Neuron (in vitro differentiated cells): ENCODE results near the gene BFAR.
A peak's percentile ranks its signal among the peaks of the same experiment; 100 is the strongest.

ENCODE experiments used
- H2AFZ ChIP-seq: one replicate; pipeline ENCODE4 v1.6.1; 2013; ENCODE audit warnings: low read depth, mild to moderate bottlenecking, inconsistent platforms, low read length, moderate library complexity
- H3K27me3 ChIP-seq: one replicate; pipeline ENCODE4 v1.6.1; 2013; ENCODE audit warnings: low read length; ENCODE audit not compliant: insufficient read depth
- H3K36me3 ChIP-seq: one replicate; pipeline ENCODE4 v1.6.1; 2013; ENCODE audit warnings: low read length; ENCODE audit not compliant: insufficient read depth
- H3K4me1 ChIP-seq: one replicate; pipeline ENCODE4 v1.6.1; 2013; ENCODE audit warnings: low read length; ENCODE audit not compliant: insufficient read depth
- H3K4me3 ChIP-seq: 2 replicates; pipeline ENCODE4 v1.5.1; 2013; ENCODE audit warnings: mild to moderate bottlenecking, low read length, moderate library complexity
- H3K9me3 ChIP-seq: one replicate; pipeline ENCODE4 v1.6.1; 2013; ENCODE audit warnings: low read length

Gene BFAR, protein sequence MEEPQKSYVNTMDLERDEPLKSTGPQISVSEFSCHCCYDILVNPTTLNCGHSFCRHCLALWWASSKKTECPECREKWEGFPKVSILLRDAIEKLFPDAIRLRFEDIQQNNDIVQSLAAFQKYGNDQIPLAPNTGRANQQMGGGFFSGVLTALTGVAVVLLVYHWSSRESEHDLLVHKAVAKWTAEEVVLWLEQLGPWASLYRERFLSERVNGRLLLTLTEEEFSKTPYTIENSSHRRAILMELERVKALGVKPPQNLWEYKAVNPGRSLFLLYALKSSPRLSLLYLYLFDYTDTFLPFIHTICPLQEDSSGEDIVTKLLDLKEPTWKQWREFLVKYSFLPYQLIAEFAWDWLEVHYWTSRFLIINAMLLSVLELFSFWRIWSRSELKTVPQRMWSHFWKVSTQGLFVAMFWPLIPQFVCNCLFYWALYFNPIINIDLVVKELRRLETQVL

DNA sequence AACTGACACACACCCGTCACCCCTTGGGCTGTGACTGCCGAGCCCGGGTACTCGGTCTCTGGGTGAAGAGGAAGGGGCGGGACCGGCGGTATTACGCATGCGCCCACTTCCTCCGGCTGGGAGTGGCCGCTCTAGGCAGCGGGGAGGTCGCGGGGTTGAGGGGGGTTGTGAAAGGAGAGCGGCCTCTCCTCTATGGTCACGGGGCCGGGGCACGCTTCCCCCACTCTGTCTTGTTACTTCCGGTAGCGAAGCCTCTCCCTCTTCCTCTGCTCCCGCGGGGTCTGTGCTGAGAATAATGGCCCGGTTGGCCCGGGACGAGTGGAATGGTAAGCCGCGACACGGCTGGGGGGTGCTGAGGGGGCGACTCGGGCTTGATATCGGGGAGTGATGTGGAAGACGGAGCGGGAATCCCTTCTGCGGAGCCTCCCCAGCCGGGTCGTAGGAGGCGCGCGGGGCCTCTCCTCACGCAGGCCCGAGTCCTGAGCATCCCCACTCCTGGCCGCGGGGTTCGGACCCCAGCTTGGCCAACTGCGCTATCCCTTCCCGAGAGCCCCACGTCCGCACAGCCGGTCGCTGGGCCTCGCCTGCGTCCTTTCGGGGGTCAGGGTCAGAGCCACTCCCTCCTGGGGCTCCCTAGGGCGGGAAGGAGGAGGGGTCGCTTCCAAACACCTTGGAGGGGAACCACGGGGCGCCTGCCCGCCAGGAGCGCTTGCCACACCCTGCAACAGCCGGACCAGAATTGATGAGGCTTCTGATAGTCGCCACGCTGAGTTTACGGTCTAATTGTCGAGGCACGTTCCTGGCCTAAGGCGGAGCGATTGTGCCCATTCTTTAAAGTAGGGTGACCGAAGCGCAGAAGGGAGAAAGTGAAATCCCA, at the start of gene BFAR:
Gene BFAR, plus strand, starts transcription at position 259 of the 877 bp plus-strand sequence. CDS start 11,396 bp downstream, outside the sequence.
- Histone ChIP-seq H3K4me1 (peaks cover 26% of the 10 kb centered on the region), H3K36me3 (peaks cover 4% of the 10 kb centered on the region), H2AFZ (peak within 1 kb of the TSS; percentile 6), H3K4me3 (peak within 1 kb of the TSS; percentile 76), H3K27me3 (no peaks in the 10 kb centered on the region), H3K9me3 (no peaks in the 10 kb centered on the region)

DNA sequence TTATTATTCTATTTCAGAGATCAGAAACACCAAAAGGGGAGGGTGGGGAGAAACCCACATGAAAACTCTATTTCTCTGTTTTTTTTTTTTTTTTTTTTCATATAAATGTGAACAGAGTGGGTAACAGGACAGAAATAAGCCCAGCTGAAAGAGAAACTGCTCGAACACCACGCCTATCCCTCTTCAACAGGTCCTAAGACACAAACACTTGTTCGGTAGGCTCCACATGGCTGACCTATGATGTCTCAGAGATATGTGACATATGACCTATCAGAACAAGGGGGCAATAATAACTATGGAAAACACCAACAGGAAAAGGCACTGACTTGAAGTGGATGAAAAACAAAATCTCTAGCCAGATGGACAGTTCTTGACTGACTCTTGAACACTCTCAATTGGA, 47.5 kb upstream of the BFAR start:
- no peak overlapping the region for H3K4me3 ChIP-seq
- peaks cover 60% of the 10 kb centered on the region for H3K36me3 ChIP-seq
- no peaks in the 10 kb centered on the region for H3K4me1 ChIP-seq

DNA sequence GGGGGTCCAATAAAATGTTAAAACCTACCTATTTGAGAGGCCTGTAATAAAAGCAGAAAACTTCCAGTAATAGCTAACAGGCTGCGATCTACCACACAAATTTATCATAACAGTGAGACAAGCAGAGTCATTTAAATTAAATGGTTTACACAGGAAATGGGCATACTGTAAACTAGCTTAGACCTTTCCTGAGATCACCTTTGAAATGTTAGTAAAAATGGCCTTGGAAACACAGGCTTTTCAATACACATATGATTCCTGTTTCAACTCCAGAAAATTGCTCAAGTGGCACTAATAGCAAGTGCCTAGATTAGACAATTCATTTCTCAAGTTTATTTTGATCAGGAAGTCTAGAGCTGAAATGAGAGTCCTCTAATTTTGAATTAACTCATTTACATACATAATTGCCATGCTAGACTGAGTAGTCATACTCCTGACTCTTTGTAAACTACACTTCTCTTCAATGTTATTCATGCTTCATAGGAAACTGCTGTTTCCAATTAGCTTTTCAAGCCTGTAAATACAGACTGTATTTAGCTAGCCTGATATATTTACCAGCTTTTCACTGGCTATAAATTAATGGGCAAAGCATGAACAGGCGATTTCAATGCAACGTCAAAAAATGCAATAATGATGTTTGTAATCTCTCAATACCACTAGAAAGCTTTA, 46.0 kb upstream of the BFAR start:
- Histone ChIP-seq H3K36me3 (peaks cover 53% of the 10 kb centered on the region), H3K9me3 (no peaks in the 10 kb centered on the region), H2AFZ (no peak overlapping the region), H3K27me3 (no peaks in the 10 kb centered on the region), H3K4me1 (no peaks in the 10 kb centered on the region), H3K4me3 (no peak overlapping the region)

More for the DNA sequence above, 47.5 kb upstream of the BFAR start:
- H3K9me3 ChIP-seq = no peaks in the 10 kb centered on the region
- H2AFZ ChIP-seq = no peak overlapping the region
- H3K27me3 ChIP-seq = no peaks in the 10 kb centered on the region

- no peaks in the 10 kb centered on the region for H3K4me1 ChIP-seq
- H3K4me3 ChIP-seq = no peak overlapping the region
- peaks cover 51% of the 10 kb centered on the region for H3K36me3 ChIP-seq
- H3K9me3 ChIP-seq = peaks cover 2% of the 10 kb centered on the region
- H3K27me3 ChIP-seq = no peaks in the 10 kb centered on the region
- H2AFZ ChIP-seq = no peak overlapping the region
These were observed 32.6 kb upstream of the BFAR start for GRCh38 chr16:14600164-14600563.

GRCh38 chr16:14602443-14602963, 30.2 kb upstream of the BFAR start:
- H3K4me1 ChIP-seq = no peaks in the 10 kb centered on the region
- peaks cover 2% of the 10 kb centered on the region for H3K9me3 ChIP-seq
- no peak overlapping the region for H2AFZ ChIP-seq
- no peak overlapping the region for H3K4me3 ChIP-seq
- H3K27me3 ChIP-seq = no peaks in the 10 kb centered on the region
- H3K36me3 ChIP-seq = peaks cover 57% of the 10 kb centered on the region

DNA sequence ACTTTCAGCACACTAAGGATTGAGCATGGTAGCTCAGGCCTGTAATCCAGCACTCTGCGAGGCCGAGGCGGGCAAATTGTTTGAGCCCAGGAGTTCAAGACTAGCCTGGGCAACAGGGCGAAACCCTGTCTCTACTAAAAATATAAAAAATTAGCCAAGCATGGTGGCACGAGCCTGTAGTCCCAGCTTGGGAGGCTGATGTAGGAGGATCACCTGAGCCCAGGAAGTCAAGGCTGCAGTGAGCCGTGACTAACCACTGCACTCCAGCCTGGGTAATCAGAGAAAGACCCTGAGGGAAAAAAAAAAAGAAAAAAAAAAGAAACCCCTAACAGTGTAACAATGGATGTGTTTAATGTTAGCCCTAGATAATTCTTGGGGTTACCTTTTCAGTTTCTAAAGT, 26.6 kb upstream of the BFAR start:
- H3K27me3 ChIP-seq = no peaks in the 10 kb centered on the region
- no peak overlapping the region for H2AFZ ChIP-seq
- H3K4me3 ChIP-seq = no peak overlapping the region
- peaks cover 68% of the 10 kb centered on the region for H3K36me3 ChIP-seq
- H3K9me3 ChIP-seq = no peaks in the 10 kb centered on the region
- H3K4me1 ChIP-seq = peaks cover 17% of the 10 kb centered on the region

DNA sequence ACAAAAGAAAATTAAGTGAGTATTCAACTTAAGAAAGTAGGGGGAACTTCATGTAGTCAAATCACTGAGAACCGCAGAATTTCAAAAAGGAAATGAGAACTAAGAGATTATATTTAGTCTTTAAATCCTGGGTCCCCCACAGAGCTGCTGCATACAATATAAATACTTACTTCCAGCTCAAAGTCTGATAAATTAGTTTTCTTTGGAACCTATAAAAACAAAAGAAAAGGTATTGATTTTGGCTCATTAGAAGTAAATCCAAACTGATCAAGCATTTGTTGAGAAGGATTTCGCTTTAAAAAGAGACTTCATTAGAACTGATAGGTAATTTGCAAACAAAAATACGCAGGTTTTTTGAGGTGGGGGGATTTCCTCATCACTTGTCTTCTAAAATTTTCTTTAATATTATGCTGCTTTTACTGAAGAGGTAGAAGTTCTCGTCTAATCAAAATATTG, 24.6 kb upstream of the BFAR start:
- Histone ChIP-seq H2AFZ (no peak overlapping the region), H3K9me3 (no peaks in the 10 kb centered on the region), H3K4me1 (peaks cover 17% of the 10 kb centered on the region), H3K36me3 (peaks cover 66% of the 10 kb centered on the region), H3K4me3 (no peak overlapping the region), H3K27me3 (no peaks in the 10 kb centered on the region)

DNA sequence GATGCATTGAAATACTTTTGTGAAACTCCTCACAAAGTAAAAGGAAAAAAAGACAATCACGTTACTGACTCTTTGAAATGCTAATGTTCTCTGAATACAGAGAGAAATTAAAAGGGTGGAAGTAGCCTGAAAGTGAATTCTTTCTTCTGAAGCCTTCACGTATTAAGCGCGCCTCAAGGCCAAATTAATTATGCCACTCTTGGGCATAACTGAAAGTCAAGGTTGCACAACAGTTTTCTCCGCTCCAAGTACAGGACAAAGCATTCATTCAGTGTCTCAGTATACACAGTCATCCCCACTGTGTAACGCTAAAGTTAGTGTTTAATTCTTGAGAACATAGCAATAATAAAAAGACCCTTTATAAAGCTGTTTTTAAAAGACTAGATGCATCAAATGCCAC, 24.1 kb upstream of the BFAR start:
- H3K36me3 ChIP-seq = peaks cover 65% of the 10 kb centered on the region
- H2AFZ ChIP-seq = no peak overlapping the region
- H3K4me3 ChIP-seq = no peak overlapping the region
- no peaks in the 10 kb centered on the region for H3K27me3 ChIP-seq
- H3K9me3 ChIP-seq = no peaks in the 10 kb centered on the region
- peaks cover 17% of the 10 kb centered on the region for H3K4me1 ChIP-seq

- no peak overlapping the region for H3K4me3 ChIP-seq
- no peaks in the 10 kb centered on the region for H3K9me3 ChIP-seq
- H2AFZ ChIP-seq = no peak overlapping the region
- H3K4me1 ChIP-seq = peaks cover 17% of the 10 kb centered on the region
- H3K36me3 ChIP-seq = peaks cover 67% of the 10 kb centered on the region
- H3K27me3 ChIP-seq = no peaks in the 10 kb centered on the region
These were observed 23.0 kb upstream of the BFAR start for GRCh38 chr16:14609716-14610115.

DNA sequence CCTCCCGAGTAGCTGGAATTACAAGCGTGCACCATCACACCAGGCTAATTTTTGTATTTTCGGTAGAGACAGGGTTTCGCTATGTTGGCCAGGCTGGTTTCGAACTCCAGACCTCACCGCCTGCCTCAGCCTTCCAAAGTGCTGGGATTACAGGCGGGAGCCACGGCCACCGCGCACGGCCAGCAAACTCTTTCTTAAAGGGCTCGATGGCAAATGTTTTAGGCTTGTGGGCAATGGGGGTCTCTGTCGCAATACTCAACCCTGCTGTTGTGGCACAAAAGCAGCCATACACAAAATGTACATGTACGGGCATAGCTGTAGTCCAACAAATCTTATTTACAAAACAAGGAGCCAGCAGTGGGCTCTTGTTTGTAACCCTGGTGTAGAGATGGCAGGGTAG, 21.1 kb upstream of the BFAR start:
- no peaks in the 10 kb centered on the region for H3K27me3 ChIP-seq
- no peak overlapping the region for H2AFZ ChIP-seq
- H3K36me3 ChIP-seq = peaks cover 75% of the 10 kb centered on the region
- peaks cover 17% of the 10 kb centered on the region for H3K4me1 ChIP-seq
- no peaks in the 10 kb centered on the region for H3K9me3 ChIP-seq
- no peak overlapping the region for H3K4me3 ChIP-seq

DNA sequence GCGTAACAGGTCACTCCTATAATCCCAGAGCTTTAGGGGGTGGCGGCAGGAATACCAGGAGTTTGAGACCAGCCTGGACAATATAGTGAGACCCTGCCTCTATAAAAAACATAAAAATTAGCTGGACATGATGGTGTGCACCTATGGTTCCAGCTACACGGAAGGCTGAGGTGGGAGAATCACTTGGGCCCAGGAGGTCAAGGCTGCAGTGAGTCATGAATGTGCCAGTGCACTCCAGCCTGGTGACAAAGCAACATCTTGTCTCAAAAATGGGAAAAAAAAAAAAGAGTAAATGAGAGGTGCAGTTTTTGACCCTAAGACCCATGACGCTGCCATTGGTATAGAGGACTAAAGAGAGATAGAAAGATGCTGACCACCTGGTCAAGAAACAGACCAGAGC, 18.8 kb upstream of the BFAR start:
- no peak overlapping the region for H2AFZ ChIP-seq
- peaks cover 7% of the 10 kb centered on the region for H3K4me1 ChIP-seq
- H3K4me3 ChIP-seq = no peak overlapping the region
- H3K9me3 ChIP-seq = no peaks in the 10 kb centered on the region
- H3K27me3 ChIP-seq = no peaks in the 10 kb centered on the region
- peaks cover 69% of the 10 kb centered on the region for H3K36me3 ChIP-seq

DNA sequence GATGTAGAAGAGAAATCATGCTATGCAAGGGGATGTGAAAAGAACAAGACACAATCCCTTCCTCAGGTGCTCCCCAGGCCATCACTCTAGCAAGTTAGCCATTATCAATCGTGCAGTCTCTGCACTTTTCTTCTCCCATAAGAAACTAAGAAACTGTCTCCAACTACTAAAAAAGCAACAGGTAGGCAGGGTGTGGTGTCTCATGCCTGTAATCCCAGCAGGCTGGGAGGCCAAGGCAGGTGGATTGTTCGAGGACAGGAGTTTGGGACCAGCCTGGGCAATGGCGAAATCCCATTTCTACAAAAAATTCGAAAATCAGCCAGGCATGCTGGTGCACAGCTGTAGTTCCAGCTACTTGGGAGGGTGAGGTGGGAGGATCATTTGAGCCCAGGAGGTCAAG, 16.5 kb upstream of the BFAR start:
- no peak overlapping the region for H2AFZ ChIP-seq
- H3K27me3 ChIP-seq = no peaks in the 10 kb centered on the region
- no peak overlapping the region for H3K4me3 ChIP-seq
- no peaks in the 10 kb centered on the region for H3K4me1 ChIP-seq
- peaks cover 65% of the 10 kb centered on the region for H3K36me3 ChIP-seq
- H3K9me3 ChIP-seq = no peaks in the 10 kb centered on the region
